Brain pericyte (primary cell): ENCODE results near the gene UGCG.
A peak's percentile ranks its signal among the peaks of the same experiment; 100 is the strongest.
"Not testable (repeated sequence)": the region's sequence is repeated elsewhere in the genome, so short reads cannot be mapped to it uniquely, and the experiment has no call there.

Experiments
- DNase-seq: peaks from one replicate; pipeline ENCODE4 v3.0.0-alpha.2; 2012; ENCODE audit warnings: low read depth, low spot score

Gene UGCG

GRCh38 chr9:111895996-111896941, at the start of gene UGCG:
UGCG (plus strand) TSS chr9:111896814; CDS start chr9:111897216, 402 bp downstream.
- peak; percentile 49 for DNase-seq

- DNase-seq = no peak
Observed at GRCh38 chr9:111851553-111851952, 45.1 kb upstream of the UGCG start.

GRCh38 chr9:111852291-111852690, 44.3 kb upstream of the UGCG start:
- DNase-seq = no peak

- DNase-seq = no peak
Observed at GRCh38 chr9:111853450-111853827, 43.2 kb upstream of the UGCG start.

- DNase-seq = no peak
Observed at GRCh38 chr9:111854799-111855198, 41.8 kb upstream of the UGCG start.

GRCh38 chr9:111857555-111858211, 38.9 kb upstream of the UGCG start:
- no peak for DNase-seq

GRCh38 chr9:111860443-111860842, 36.2 kb upstream of the UGCG start:
- DNase-seq = no peak

GRCh38 chr9:111863636-111864035, 33.0 kb upstream of the UGCG start:
- DNase-seq = no peak

- peak; percentile 22 for DNase-seq
Observed at GRCh38 chr9:111866976-111867375, 29.6 kb upstream of the UGCG start.

GRCh38 chr9:111868475-111868874, 28.1 kb upstream of the UGCG start:
- DNase-seq = no peak

GRCh38 chr9:111870774-111871498, 25.7 kb upstream of the UGCG start:
- no peak for DNase-seq

GRCh38 chr9:111871499-111871855, 25.1 kb upstream of the UGCG start:
- DNase-seq = no peak

GRCh38 chr9:111872886-111873285, 23.7 kb upstream of the UGCG start:
- DNase-seq = no peak

GRCh38 chr9:111873901-111874300, 22.7 kb upstream of the UGCG start:
- no peak for DNase-seq

- no peak for DNase-seq
Observed at GRCh38 chr9:111874500-111874899, 22.1 kb upstream of the UGCG start.

GRCh38 chr9:111875291-111875690, 21.3 kb upstream of the UGCG start:
- not testable (repeated sequence) for DNase-seq

- DNase-seq = not testable (repeated sequence)
Observed at GRCh38 chr9:111875691-111876090, 20.9 kb upstream of the UGCG start.

GRCh38 chr9:111876179-111876578, 20.4 kb upstream of the UGCG start:
- DNase-seq = no peak

- no peak for DNase-seq
Observed at GRCh38 chr9:111877420-111877819, 19.2 kb upstream of the UGCG start.

- DNase-seq = no peak
Observed at GRCh38 chr9:111878946-111879345, 17.7 kb upstream of the UGCG start.

- DNase-seq = no peak
Observed at GRCh38 chr9:111886983-111887718, 9.5 kb upstream of the UGCG start.

- DNase-seq = no peak
Observed at GRCh38 chr9:111890334-111890733, 6.3 kb upstream of the UGCG start.
